Natural killer cell treated with Interleukin-12 subunit alpha and Interleukin-12 subunit beta and Interleukin-15 and Interleukin-18, amount 100 ng/mL, for 72 hours (primary cell): ENCODE measurements around the gene SLC26A4. TPM values are rescaled to one million over a fixed set of nuclear protein-coding genes. Genes with fewer than 3 reads are reported as not detected.

Experiments
- ATAC-seq, 2 donors: fragments of 150-1000 bp; cut with Tn5 transposase in 1 of 2; sonication (Bioruptor Pico), chemical (Tn5 transposase) in 1 of 2; 2 replicates each; pipeline ENCODE4 v1.10.0; 2021
- DNase-seq: peaks from one replicate; pipeline ENCODE4 v3.0.0; 2022; ENCODE audit warnings: low spot score
- H3K27ac Mint-ChIP-seq, 2 donors: 1 replicate in 1 of 2; 2 replicates in 1 of 2; pipeline ENCODE4 v1.8.0; 2022; ENCODE audit warnings: mixed read lengths in 2 of 2, mild to moderate bottlenecking in 1 of 2, moderate library complexity in 1 of 2
- H3K27me3 Mint-ChIP-seq, 2 donors: 1 replicate in 1 of 2; 2 replicates in 1 of 2; pipeline ENCODE4 v1.8.0; 2022; ENCODE audit warnings: mixed read lengths in 2 of 2
- H3K36me3 Mint-ChIP-seq: one replicate; pipeline ENCODE4 v1.8.0; 2022; ENCODE audit warnings: mixed read lengths
- H3K4me1 Mint-ChIP-seq, 2 donors: 1 replicate in 1 of 2; 2 replicates in 1 of 2; pipeline ENCODE4 v1.8.0; 2022; ENCODE audit warnings: low read depth in 2 of 2, mixed read lengths in 2 of 2, mild to moderate bottlenecking in 1 of 2
- H3K4me3 Mint-ChIP-seq: one replicate; pipeline ENCODE4 v1.8.0; 2022; ENCODE audit warnings: mixed read lengths
- H3K9me3 Mint-ChIP-seq: 2 replicates; pipeline ENCODE4 v1.8.0; 2022; ENCODE audit warnings: mixed read lengths
- total RNA-seq, 2 donors: library from RNA; stranded (reverse); gene quantifications; one replicate each; pipeline ENCODE4 v1.2.3, GENCODE V29; 2022

Gene SLC26A4
- total RNA-seq, 2 donors from 2014 or later = 0.19 to 1.1 TPM

DNA sequence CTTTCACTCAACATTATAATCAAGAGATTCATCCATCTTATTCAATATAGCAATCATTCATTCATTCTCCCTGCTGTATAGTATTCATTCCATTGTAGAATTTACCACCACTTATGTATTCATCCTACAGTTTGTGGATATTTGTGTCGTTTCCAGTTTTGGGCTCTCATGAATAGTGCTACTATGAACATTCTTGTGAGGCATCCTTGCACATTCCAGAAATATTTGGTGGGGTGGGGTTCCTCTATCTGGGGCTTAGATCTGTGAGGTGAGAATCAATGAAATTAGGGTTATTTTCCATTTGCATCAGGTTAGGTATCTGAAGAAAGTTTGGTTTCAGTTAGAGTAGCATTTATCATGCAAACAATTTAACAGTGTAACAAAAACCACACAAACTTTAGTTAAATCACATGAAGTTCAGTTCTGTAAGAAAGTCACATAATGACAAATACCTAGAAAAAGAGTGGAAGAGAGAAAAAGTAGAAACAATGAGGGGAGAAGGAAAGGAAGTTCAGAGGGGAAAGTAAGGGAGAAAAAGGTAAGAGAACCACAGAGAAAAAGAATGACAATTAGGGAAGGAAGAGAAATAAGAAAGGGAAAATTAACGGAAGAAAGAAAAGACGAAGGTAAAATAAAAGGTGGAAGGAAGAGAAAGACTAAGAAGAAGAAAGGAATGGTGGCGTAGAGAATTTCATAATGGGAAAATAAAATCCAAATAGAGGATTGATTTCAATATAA, 58.0 kb downstream of the SLC26A4 start:
- Mint-ChIP-seq H3K36me3 (no peaks in the 10 kb centered on the region), H3K4me3 (no peak overlapping the region), H3K27ac (no peak overlapping the region), H3K9me3 (no peaks in the 10 kb centered on the region), H3K4me1 (no peaks in the 10 kb centered on the region), H3K27me3 (peaks cover 10 to 15% of the 10 kb centered on the region in 2 donors)
- DNase-seq (no peak), ATAC-seq (no peak)

DNA sequence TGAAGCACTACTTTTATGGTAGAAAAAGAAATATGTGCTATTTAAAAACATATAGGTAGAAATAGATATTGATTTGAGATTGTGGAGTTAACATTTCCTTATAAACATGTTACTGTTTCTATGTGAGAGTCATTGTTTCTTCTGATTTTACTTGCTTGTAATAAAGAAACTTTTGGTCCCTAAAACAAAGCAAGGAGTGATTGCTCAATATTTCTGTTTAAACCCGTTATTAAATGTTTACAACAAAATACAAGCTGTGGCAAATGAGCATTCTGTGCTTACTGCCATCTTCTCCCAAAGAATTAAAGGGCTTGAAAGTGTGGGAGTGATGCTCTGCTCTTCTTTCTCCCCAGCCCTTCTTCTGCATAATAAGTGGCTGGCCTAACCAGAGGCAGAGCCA, 60.7 kb downstream of the SLC26A4 start:
- no peaks in the 10 kb centered on the region for H3K9me3 Mint-ChIP-seq
- H3K27ac Mint-ChIP-seq = no peak overlapping the region
- H3K27me3 Mint-ChIP-seq = peaks cover 11 to 12% of the 10 kb centered on the region in 2 donors
- no peaks in the 10 kb centered on the region for H3K4me1 Mint-ChIP-seq
- no peak overlapping the region for H3K4me3 Mint-ChIP-seq
- H3K36me3 Mint-ChIP-seq = no peaks in the 10 kb centered on the region
- DNase-seq (no peak), ATAC-seq (no peak)

DNA sequence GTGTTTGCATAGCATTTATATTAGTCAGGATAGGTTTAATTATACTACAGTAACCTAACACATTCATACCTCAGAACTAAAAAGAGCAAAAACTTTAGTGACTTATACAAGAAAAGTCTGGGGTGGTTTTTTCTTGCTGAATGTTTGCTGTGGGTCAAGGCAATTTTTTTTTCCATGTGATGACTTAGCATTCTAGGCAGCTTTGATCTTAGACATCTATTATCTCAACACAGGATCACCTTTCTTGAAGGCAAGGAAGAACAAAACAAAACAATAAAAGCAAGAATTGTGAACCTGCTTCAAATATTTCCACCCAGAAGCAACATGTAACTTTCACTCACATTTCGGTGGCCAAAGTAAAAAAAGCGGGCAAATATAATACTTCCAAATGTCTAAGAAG, 62.6 kb downstream of the SLC26A4 start:
- Mint-ChIP-seq H3K27me3 (peaks cover 22 to 28% of the 10 kb centered on the region in 2 donors), H3K4me1 (no peaks in the 10 kb centered on the region), H3K4me3 (no peak overlapping the region), H3K36me3 (no peaks in the 10 kb centered on the region), H3K27ac (no peak overlapping the region), H3K9me3 (no peaks in the 10 kb centered on the region)
- ATAC-seq = no peak
- no peak for DNase-seq

DNA sequence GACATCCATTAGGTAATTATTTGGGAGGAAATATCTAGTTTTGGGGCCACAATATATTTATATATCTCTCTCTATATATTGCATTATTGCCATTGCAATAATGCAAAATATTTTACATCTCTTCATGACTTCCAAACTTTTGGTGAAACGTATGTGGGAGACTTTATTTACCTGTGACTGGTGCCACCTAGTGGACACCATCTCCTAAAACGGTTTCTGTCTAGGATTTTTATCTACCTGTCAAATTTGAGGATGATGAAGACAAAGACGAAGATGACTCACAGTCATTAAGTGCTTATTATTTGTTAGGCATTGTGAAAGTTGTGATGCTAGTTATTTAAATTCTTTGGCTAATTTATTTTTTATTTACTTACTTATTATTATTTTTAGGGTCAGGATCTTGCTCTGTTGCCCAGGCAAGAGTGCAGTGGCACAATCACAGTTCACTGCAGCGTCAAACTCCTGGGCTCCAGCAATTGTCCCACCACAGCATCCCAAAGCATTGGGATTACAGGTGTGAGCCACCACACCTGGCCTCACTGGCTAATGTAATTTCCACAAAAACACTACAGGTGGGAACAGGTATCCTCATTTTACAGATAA, 64.6 kb downstream of the SLC26A4 start:
- H3K36me3 Mint-ChIP-seq = no peaks in the 10 kb centered on the region
- ATAC-seq = no peak
- H3K27ac Mint-ChIP-seq = no peak overlapping the region
- no peak overlapping the region for H3K4me3 Mint-ChIP-seq
- no peaks in the 10 kb centered on the region for H3K4me1 Mint-ChIP-seq
- H3K9me3 Mint-ChIP-seq = no peaks in the 10 kb centered on the region
- no peak for DNase-seq
- peaks cover 20 to 29% of the 10 kb centered on the region in 2 donors for H3K27me3 Mint-ChIP-seq

DNA sequence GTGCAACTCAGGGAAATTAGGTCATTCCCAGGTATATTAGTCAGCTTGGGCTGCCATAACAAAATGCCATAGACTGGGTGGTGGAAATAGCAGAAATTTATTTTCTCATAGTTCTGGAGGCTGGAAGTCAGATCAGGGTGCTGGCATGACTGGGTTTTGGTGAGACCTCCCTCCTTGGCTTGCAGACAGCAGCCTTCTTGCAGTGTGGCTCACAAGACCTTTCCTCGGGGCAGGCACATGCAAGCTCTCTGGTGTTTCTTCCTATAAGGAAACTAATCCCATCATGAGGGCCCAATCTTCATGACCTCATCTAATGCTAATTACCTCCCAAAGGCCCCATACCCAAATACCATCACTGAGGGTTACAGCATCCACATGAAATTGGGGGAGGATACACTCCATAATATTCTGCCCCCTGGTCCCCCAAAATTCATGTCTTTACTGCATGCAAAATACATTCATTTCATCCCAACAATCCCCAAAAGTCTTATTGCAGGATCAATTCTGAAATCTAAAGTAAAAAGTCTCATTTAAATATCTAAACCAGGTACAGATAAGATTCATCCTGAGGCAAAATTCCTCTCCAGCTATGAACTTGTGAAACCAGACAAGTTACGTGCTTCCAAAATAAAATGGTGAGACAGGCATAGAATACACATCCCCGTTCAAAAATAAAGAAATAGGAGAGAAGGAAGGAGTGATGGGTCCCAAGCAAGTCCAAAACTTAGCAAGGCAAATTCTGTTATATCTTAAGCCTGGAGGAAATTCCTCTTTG, 65.9 kb downstream of the SLC26A4 start:
- Mint-ChIP-seq H3K27ac (no peak overlapping the region), H3K36me3 (no peaks in the 10 kb centered on the region), H3K4me3 (no peak overlapping the region), H3K27me3 (peaks cover 20 to 29% of the 10 kb centered on the region in 2 donors), H3K9me3 (no peaks in the 10 kb centered on the region), H3K4me1 (no peaks in the 10 kb centered on the region)
- DNase-seq (no peak), ATAC-seq (no peak)

DNA sequence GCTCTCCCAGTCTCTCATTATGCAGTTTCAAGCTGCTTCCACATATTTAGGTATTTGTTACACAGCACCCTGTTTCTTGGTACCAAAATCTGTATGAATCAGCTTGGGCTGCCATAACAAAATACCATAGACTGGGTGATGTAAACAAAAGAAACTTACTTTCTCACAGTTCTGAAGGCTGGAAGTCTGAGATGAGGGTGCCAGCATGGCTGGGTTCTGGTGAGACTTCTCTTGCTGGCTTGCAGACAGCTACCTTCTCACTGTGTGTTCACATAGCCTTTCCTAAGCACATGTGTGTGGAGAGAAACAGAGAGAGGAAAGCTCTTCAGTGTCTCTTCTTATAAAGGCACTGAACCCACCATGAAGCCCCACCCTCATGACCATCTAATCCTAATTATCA, 67.6 kb downstream of the SLC26A4 start:
- Mint-ChIP-seq H3K27me3 (peaks cover 21 to 29% of the 10 kb centered on the region in 2 donors), H3K4me1 (no peaks in the 10 kb centered on the region), H3K4me3 (no peak overlapping the region), H3K36me3 (no peaks in the 10 kb centered on the region), H3K9me3 (no peaks in the 10 kb centered on the region), H3K27ac (no peak overlapping the region)
- no peak for DNase-seq
- no peak for ATAC-seq

DNA sequence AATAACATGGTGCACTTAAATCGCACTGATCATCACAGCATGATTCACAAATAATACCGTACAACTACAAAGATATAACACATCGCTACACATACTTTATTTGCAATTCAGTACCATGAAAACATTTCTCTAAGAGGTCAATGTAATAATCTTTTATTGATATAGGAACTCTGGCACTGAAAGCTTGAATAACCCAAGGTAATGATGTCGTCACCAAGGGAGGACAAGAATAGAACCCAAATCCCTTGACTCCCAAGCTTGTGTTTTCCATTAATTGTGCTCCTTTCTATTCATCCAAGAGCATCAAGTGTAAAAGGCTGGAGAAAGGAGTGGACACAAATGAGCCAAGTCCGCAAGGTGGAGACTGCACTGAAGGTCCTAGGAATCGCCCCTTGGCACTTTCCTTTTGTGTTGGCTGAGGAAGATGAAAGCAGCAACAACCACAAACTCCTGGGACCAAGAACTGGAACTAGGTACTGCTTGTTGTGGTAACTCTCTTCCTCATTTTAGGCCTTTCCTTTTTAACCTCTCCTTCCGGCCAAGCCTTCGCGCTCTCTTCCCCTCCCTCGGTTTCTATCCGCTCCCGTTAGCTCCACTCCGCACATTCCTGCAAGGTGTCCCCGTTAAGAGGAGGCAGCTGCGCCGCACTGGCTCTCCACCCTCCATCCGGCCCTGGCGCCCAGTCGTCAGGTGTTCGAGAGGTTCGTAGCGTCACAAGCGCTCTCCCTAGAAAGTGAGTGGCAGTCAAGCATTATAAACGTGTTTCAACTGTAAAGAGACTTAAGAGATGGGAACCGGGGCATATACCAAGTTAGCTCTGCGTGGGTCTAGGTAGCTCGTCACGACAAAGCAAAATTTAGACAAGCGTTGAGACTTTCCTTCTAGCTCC, 82.3 kb downstream of the SLC26A4 start:
- H3K36me3 Mint-ChIP-seq = no peaks in the 10 kb centered on the region
- no peaks in the 10 kb centered on the region for H3K27me3 Mint-ChIP-seq
- no peaks in the 10 kb centered on the region for H3K9me3 Mint-ChIP-seq
- peak overlapping the region; percentile 99 for H3K4me3 Mint-ChIP-seq
- peak overlapping the region; percentile 99 to 100 for H3K27ac Mint-ChIP-seq
- DNase-seq (peak; percentile 70), ATAC-seq (peak; percentile 46 to 55)
- H3K4me1 Mint-ChIP-seq = peaks cover 21 to 39% of the 10 kb centered on the region in 2 donors

DNA sequence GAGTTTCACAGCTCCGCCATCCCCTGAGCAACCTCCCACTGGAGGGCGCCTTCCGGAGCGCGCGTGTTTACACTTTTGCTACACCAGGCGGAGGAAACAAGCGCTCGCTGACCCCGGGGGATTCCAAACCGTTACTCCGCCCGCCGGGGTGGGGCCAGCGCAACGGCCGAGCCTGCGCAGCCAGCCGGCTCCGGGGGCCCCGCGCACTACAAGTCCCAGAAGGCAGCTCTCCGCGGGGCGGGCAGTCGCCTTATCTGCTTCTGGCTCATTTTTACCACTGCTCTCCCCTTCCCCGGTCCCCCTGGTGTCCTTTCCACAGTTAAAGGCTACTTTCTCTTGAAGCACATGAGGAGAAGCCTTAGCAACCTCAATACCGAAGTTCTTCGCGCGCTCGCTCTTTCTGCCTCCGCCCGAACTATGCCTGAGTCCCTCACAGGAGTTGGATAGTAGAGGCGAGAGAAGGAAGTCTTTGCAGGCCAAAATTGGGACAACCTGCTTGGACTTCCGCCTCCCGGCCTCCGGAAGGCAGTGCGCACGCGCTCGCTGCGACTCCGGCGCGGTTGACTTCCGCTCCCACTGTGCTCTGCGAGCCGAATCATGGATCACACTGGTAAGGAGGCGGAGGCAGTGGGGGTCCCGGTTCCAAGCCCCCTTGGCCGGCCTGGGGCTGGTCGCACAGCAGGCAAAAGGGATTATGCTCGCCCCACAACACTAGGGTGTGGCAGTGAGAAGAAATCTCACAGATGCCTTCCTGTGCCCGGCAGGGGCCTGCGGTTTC, 83.1 kb downstream of the SLC26A4 start, which contains the start of gene CBLL1:
Gene CBLL1, plus strand, starts transcription at position 576 of the 778 bp plus-strand sequence. Its CDS starts 22 bp downstream, at position 598.
- H3K27me3 Mint-ChIP-seq = no peaks in the 10 kb centered on the region
- peaks cover 21 to 39% of the 10 kb centered on the region in 2 donors for H3K4me1 Mint-ChIP-seq
- no peaks in the 10 kb centered on the region for H3K9me3 Mint-ChIP-seq
- no peaks in the 10 kb centered on the region for H3K36me3 Mint-ChIP-seq
- ATAC-seq (peak; percentile 96 to 98), DNase-seq (peak; percentile 98)
- peak within 1 kb of the TSS; percentile 99 for H3K4me3 Mint-ChIP-seq
- peak within 1 kb of the TSS; percentile 99 to 100 for H3K27ac Mint-ChIP-seq

DNA sequence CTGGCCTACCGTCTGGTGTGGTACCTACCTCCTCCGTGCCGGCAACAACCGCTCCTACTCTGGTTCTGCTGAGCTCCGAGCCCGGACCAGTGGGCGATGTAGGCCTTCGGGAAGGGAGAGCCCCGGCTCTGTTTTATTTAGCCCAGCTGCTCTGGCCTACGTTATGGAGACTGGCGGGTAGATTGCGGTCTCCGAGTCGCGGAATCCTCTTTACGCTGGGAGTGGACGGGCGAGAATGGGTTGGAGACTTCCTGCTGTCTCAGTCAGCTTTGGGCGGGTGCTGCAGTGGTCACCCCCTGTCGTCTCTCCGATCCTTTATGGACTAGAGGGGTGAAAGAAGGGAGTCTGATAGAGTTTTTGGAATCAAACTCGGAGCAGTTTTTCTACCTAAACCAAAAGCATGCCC, 83.7 kb downstream of the SLC26A4 start:
- peak overlapping the region; percentile 99 to 100 for H3K27ac Mint-ChIP-seq
- DNase-seq = no peak
- no peaks in the 10 kb centered on the region for H3K9me3 Mint-ChIP-seq
- H3K27me3 Mint-ChIP-seq = no peaks in the 10 kb centered on the region
- peaks cover 21 to 39% of the 10 kb centered on the region in 2 donors for H3K4me1 Mint-ChIP-seq
- H3K4me3 Mint-ChIP-seq = peak overlapping the region; percentile 99
- no peaks in the 10 kb centered on the region for H3K36me3 Mint-ChIP-seq
- ATAC-seq = peak; percentile 51 to 58

DNA sequence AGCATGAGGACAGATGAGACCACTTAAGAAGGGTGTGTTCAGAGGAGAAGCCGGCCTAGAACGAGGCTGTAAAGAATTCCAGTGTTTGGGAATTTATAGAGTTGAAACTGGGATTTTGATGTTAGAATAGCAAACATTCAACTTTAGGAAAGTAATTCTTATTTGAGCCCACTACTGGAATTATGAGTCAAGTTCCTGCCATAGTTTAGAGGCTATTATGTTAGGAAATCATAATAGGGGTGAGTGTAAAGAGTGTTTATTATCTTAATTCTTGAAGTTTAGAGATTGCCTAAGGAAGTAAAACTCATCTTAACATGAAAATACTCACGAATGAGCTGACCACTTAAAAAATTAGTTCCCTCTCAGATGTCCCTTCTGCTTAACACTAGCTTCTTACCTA, 85.4 kb downstream of the SLC26A4 start:
- Mint-ChIP-seq H3K36me3 (peaks cover 6% of the 10 kb centered on the region), H3K4me1 (peaks cover 23 to 39% of the 10 kb centered on the region in 2 donors), H3K27ac (peak overlapping the region; percentile 99 to 100), H3K9me3 (no peaks in the 10 kb centered on the region), H3K4me3 (peak overlapping the region; percentile 99), H3K27me3 (no peaks in the 10 kb centered on the region)
- ATAC-seq = no peak
- DNase-seq = no peak

DNA sequence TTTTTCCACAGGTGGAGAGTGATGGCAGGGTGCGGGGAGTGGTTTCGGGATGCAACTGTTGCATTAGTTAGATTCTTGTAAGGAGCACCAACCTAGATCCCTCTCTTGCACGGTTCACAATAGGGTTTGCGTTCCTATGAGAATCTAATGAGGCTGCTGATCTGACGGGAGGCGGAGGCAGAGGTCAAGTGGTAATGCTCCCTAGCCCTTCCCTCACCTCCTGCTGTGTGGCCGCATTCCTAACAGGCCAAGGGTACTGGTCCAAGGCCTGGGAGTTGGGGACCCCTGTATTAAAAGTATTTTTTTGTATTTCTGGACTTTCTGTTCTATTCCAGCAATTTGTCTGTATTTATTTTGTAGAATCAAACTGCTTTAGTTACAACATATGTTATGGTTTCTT, 90.5 kb downstream of the SLC26A4 start:
- DNase-seq (no peak), ATAC-seq (no peak)
- Mint-ChIP-seq H3K36me3 (peaks cover 19% of the 10 kb centered on the region), H3K9me3 (no peaks in the 10 kb centered on the region), H3K27ac (no peak overlapping the region), H3K4me1 (peaks cover 7 to 19% of the 10 kb centered on the region in 2 donors), H3K4me3 (no peak overlapping the region), H3K27me3 (no peaks in the 10 kb centered on the region)

DNA sequence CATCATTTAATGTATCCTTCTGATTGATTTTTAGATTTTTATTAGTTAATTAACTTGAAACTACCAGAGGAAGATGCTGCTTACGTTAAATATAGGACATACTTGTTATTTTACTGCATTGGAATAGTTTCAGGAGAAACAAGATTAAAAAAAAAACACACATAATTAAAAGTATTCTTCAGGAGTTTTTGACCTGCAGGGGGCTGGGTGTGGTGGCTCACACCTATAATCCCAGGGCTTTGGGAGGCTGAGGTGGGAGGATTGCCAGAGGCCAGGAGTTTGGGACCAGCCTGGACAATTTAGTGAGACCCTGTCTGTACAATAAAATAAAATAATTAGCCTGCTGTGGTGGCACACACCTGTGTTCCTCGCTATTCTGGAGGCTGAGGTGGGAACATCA, 94.0 kb downstream of the SLC26A4 start:
- DNase-seq (no peak), ATAC-seq (no peak)
- H3K4me3 Mint-ChIP-seq = no peak overlapping the region
- no peaks in the 10 kb centered on the region for H3K27me3 Mint-ChIP-seq
- H3K36me3 Mint-ChIP-seq = peaks cover 40% of the 10 kb centered on the region
- H3K27ac Mint-ChIP-seq = no peak overlapping the region
- no peaks in the 10 kb centered on the region for H3K9me3 Mint-ChIP-seq
- H3K4me1 Mint-ChIP-seq = peaks cover 5 to 17% of the 10 kb centered on the region in 2 donors
